Epithelial cell of proximal tubule (primary cell): ENCODE measurements around the gene AAMDC. TPM values are rescaled to one million over a fixed set of nuclear protein-coding genes. Genes with fewer than 3 reads are reported as not detected.
A peak's percentile ranks its signal among the peaks of the same experiment; 100 is the strongest.

Source experiments
- DNase-seq: peaks from one replicate; pipeline ENCODE4 v3.0.0-alpha.2; 2011; ENCODE audit warnings: low read depth
- H3K4me3 ChIP-seq: 2 replicates; pipeline ENCODE4 v1.5.1; 2011; ENCODE audit warnings: low read depth, mild to moderate bottlenecking, low read length
- CTCF ChIP-seq: conservative IDR thresholded peaks from 2 replicates; pipeline ENCODE4 v1.5.1; 2012; ENCODE audit warnings: low read depth, mild to moderate bottlenecking, low read length
- total RNA-seq: library from RNA; depleted of rRNA; stranded (reverse); fragments of >200 nt; gene quantifications from 2 replicates; pipeline ENCODE4 v1.2.3, GENCODE V29; 2015

AAMDC gene
- 19.3 and 24.3 TPM in 2 replicates for total RNA-seq

- TF ChIP-seq CTCF = peak; percentile 64
- H3K4me3 ChIP-seq = peak within 1 kb of the TSS; percentile 81
- DNase-seq = peak; percentile 79
Observed at GRCh38 chr11:77820565-77821348, at the start of gene AAMDC, which contains the start of gene RSF1. Gene AAMDC, plus strand, starts transcription at chr11:77821144. Its CDS starts 21,353 bp downstream, at chr11:77842497. Gene RSF1, minus strand, starts transcription at chr11:77820722. Its CDS starts 8 bp downstream, at chr11:77820714.

- TF ChIP-seq CTCF = no peak
- no peak for DNase-seq
- no peak overlapping the region for H3K4me3 ChIP-seq
Observed at GRCh38 chr11:77775936-77776335, 45.0 kb upstream of the AAMDC start.

GRCh38 chr11:77776455-77776854, 44.5 kb upstream of the AAMDC start:
- no peak for DNase-seq
- peak; percentile 40 for TF ChIP-seq CTCF
- H3K4me3 ChIP-seq = no peak overlapping the region

- H3K4me3 ChIP-seq = no peak overlapping the region
- no peak for DNase-seq
- no peak for TF ChIP-seq CTCF
Observed at GRCh38 chr11:77778118-77778517, 42.8 kb upstream of the AAMDC start.

- DNase-seq = no peak
- no peak for TF ChIP-seq CTCF
- no peak overlapping the region for H3K4me3 ChIP-seq
Observed at GRCh38 chr11:77778549-77778948, 42.4 kb upstream of the AAMDC start.

- no peak for TF ChIP-seq CTCF
- no peak overlapping the region for H3K4me3 ChIP-seq
- DNase-seq = no peak
Observed at GRCh38 chr11:77779935-77780334, 41.0 kb upstream of the AAMDC start.

GRCh38 chr11:77783025-77783424, 37.9 kb upstream of the AAMDC start:
- no peak for TF ChIP-seq CTCF

More at GRCh38 chr11:77783025-77783424, 37.9 kb upstream of the AAMDC start:
- DNase-seq = no peak
- no peak overlapping the region for H3K4me3 ChIP-seq
